Transverse colon (tissue), 4 donors: ENCODE results near the gene KRT23. TPM values are rescaled to one million over a fixed set of nuclear protein-coding genes. Genes with fewer than 3 reads are reported as not detected.
"Not testable (repeated sequence)": the region's sequence is repeated elsewhere in the genome, so short reads cannot be mapped to it uniquely, and the experiment has no call there.

ENCODE experiments used
- DNase-seq: peaks from one replicate; pipeline ENCODE4 v3.0.0-alpha.2; 2019
- H3K27ac ChIP-seq, 4 donors: fragments of 200-600 bp; sonication (generic); 2 replicates each; pipeline ENCODE4 v1.5.1; 2016 to 2018; ENCODE audit warnings: inconsistent platforms in 4 of 4
- H3K27me3 ChIP-seq: fragments of 200-600 bp; sonication (generic); 2 replicates; pipeline ENCODE4 v1.5.1; 2017; ENCODE audit warnings: inconsistent platforms
- H3K36me3 ChIP-seq, 4 donors: fragments of 200-600 bp; sonication (generic); 2 replicates each; pipeline ENCODE4 v1.5.1; 2017 to 2019; ENCODE audit warnings: inconsistent platforms in 4 of 4
- H3K4me1 ChIP-seq, 4 donors: fragments of 200-600 bp; sonication (generic); 2 replicates each; pipeline ENCODE4 v1.5.1; 2017 to 2020; ENCODE audit warnings: inconsistent platforms in 4 of 4
- H3K4me3 ChIP-seq, 4 donors: fragments of 200-600 bp; sonication (generic); 1 replicate in 1 of 4; 2 replicates in 3 of 4; pipeline versions ENCODE4 v1.5.1 to v1.6.1; 2017 to 2019; ENCODE audit warnings: inconsistent platforms in 4 of 4
- H3K9me3 ChIP-seq, 2 donors: fragments of 200-600 bp; sonication (generic); 2 replicates each; pipeline ENCODE4 v1.5.1; 2017 to 2019; ENCODE audit warnings: inconsistent platforms in 2 of 2
- EP300 ChIP-seq: sonication (generic); formaldehyde crosslinking; IDR thresholded peaks from one replicate; pipeline ENCODE4 v1.6.1; 2017; ENCODE audit warnings: antibody characterized with exemption, low read depth
- POLR2A ChIP-seq: fragments of 450-650 bp; IDR thresholded peaks from one replicate; pipeline ENCODE4 v1.6.1; 2016; ENCODE audit warnings: antibody characterized with exemption, mild to moderate bottlenecking, moderate library complexity
- POLR2AphosphoS5 ChIP-seq, 3 donors: sonication (generic); formaldehyde crosslinking; IDR thresholded peaks; one replicate each; pipeline ENCODE4 v1.6.1; 2016; ENCODE audit warnings: antibody characterized with exemption in 3 of 3
- WGBS, 2 donors: methylation state at CpG; one replicate each; pipeline ENCODE4 v1.1.5; 2018; ENCODE audit warnings: low coverage in 1 of 2; 5-methylcytosine and 5-hydroxymethylcytosine counted together
- in situ Hi-C, 4 donors: fragments of 200-750 bp; cut with MboI; loops; one replicate each; pipeline versions ENCODE4 v1.15.0 to v1.15.1; 2017; ENCODE audit warnings: low sequenced_read_pairs in 3 of 4, low pct_ligation_motif_present in 1 of 4, low pct_unique_long_range_greater_than_20kb in 1 of 4
- intact Hi-C: fragments of 100-400 bp; cut with DNase I; formaldehyde crosslinking; loops from one replicate; pipeline ENCODE4 v1.15.1; 2023; ENCODE audit warnings: low total_unique reads
- total RNA-seq, 4 donors: library from RNA; depleted of rRNA; stranded (reverse); fragments of >200 nt; gene quantifications; one replicate each; pipeline ENCODE4 v1.1.0, GENCODE V29; 2016
- TF ChIP-seq, protein P1 (sequence below), 5 experiments: fragments of 200-600 bp in 3 of 5; fragments of 450-650 bp in 2 of 5; sonication (generic) in 3 of 5; IDR thresholded peaks; 1 replicate in 2 of 5; 2 replicates in 3 of 5; pipeline ENCODE4 v1.5.1; 2016 to 2017; ENCODE audit warnings: antibody characterized with exemption in 5 of 5, inconsistent platforms in 3 of 5, mild to moderate bottlenecking in 2 of 5, moderate library complexity in 1 of 5

Gene KRT23
- total RNA-seq, 4 donors from 2014 or later = 1.1 to 2.5 TPM; not detected in 2

DNA sequence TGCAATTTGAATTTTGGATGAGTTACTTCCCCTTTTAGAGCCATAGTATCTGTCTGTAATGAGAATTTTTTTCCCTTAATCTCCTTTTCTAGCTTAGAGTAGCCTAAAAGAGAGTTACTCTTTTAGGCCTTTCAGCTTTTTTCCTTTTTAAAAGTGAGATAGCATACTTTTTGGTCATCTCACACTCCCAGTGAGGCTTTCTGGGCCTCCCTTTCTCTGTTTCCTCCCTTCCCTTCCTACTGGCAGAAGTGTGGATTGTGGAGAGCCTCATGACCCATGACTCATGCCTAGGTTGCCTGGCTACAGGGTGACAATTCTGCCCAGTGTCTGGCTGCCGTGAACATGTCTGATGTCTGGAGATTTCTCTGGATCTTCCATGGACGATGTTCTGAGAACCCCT lies 15.2 kb downstream of the KRT23 start:
- 64% methylated on average over 2 of the region's 2 CpGs; no CpG with 5 or more reads in 1 of the 2 donors for WGBS, 2 donors
- H3K4me1 ChIP-seq = no peaks in the 10 kb centered on the region
- H3K4me3 ChIP-seq = no peak overlapping the region
- no peak overlapping the region for H3K27ac ChIP-seq
- TF ChIP-seq, protein P1, sequence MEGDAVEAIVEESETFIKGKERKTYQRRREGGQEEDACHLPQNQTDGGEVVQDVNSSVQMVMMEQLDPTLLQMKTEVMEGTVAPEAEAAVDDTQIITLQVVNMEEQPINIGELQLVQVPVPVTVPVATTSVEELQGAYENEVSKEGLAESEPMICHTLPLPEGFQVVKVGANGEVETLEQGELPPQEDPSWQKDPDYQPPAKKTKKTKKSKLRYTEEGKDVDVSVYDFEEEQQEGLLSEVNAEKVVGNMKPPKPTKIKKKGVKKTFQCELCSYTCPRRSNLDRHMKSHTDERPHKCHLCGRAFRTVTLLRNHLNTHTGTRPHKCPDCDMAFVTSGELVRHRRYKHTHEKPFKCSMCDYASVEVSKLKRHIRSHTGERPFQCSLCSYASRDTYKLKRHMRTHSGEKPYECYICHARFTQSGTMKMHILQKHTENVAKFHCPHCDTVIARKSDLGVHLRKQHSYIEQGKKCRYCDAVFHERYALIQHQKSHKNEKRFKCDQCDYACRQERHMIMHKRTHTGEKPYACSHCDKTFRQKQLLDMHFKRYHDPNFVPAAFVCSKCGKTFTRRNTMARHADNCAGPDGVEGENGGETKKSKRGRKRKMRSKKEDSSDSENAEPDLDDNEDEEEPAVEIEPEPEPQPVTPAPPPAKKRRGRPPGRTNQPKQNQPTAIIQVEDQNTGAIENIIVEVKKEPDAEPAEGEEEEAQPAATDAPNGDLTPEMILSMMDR (IDR thresholded peaks at IDR 0.05) = no peak
- TF ChIP-seq EP300 = no peak
- intact Hi-C loops = no loop called here
- no peak for DNase-seq
- in situ Hi-C loops = loop anchor here in 2 of 4 donors (25.0 kb wide), 2 partner anchors 615 to 715 kb away; partner anchors contain the start of gene KRT19 (in 1 of the 2)
- H3K27me3 ChIP-seq = peaks cover 16% of the 10 kb centered on the region
- H3K36me3 ChIP-seq = no peaks in the 10 kb centered on the region
- H3K9me3 ChIP-seq = no peaks in the 10 kb centered on the region

DNA sequence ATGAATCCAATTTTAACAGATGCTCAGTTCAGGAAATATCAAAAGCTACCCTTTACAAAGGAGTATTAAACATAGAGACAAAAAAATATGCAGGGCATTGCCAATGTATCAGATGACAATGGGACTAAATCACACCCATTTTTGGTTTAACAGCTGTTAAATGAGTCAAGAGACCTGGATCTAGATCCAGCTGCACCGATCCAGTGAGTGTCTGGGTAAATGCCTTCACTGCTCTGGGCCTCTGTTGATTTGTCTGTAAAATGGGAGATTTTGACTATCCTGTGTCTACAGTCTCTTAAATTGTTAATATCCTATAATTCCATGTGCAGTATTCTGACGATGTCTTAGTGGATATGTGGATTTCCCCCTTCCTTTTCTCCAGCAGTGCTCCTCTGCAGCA lies 16.4 kb downstream of the KRT23 start:
- in situ Hi-C loops = loop anchor here in 2 of 4 donors (25.0 kb wide), 2 partner anchors 616 to 716 kb away; partner anchors contain the start of gene KRT19 (in 1 of the 2)
- H3K4me1 ChIP-seq = no peaks in the 10 kb centered on the region
- WGBS, 2 donors = 70 to 79% methylated on average over 2 of the region's 2 CpGs
- intact Hi-C loops = no loop called here
- no peaks in the 10 kb centered on the region for H3K9me3 ChIP-seq
- H3K36me3 ChIP-seq = no peaks in the 10 kb centered on the region
- TF ChIP-seq POLR2AphosphoS5 (IDR thresholded peaks at IDR 0.05) = no peak
- TF ChIP-seq, protein P1 (IDR thresholded peaks at IDR 0.05) = no peak
- no peak for TF ChIP-seq EP300
- TF ChIP-seq POLR2A = no peak
- H3K27ac ChIP-seq = no peak overlapping the region
- no peak overlapping the region for H3K4me3 ChIP-seq
- peaks cover 12% of the 10 kb centered on the region for H3K27me3 ChIP-seq
- DNase-seq = no peak

DNA sequence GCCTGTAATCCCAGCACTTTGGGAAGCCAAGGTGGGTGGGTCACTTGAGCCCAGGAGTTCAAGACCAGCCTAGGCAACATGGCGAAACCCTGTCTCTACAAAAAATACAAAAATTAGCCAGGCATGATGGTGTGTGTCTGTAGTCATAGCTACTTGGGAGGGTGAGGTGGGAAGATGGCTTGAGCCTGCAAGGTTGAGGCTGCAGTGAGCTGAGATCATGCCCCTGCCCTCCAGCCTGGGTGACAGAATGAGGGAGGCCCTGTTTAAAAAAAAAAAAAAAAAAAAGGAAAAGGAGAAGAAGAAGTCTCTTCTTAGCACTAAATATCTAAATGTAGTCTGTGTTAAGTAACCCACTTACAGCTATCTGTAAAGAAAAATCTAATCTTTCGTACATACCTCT lies 20.3 kb downstream of the KRT23 start:
- H3K4me1 ChIP-seq, H3K27me3 ChIP-seq, H3K27ac ChIP-seq, H3K9me3 ChIP-seq, H3K4me3 ChIP-seq, H3K36me3 ChIP-seq, DNase-seq: not testable (repeated sequence)
- intact Hi-C loops (loop anchor here (10.0 kb wide), 1 partner anchor 718 kb away; no protein-coding TSS in a partner anchor), in situ Hi-C loops (loop anchor here in 3 of 4 donors (10.0 to 25.0 kb wide), 3 partner anchors 408 to 720 kb away; partner anchors contain the start of gene KRT19 (in 1 of the 3))
- 92 to 100% methylated on average over 1 to 2 of the region's 2 CpGs for WGBS, 2 donors

DNA sequence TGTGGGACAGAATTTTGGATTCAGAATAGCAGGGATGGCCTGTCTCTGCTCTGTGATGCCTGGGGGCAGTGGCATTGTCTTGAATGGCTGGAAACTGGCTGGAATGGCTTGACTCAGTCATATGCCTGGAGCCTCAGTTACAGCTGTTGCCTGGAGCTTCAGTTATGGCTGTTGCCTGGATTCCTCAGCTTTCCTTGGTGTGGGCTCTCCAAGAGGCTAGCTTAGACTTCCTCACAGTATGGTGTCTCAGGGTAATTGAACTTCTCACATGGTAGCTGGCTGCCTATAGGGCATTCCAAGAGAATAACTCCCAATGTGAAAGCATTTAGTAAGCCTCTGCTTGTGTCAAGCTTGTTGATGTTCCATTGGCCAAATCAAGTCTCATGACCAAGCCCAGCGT lies 21.1 kb downstream of the KRT23 start:
- H3K4me3 ChIP-seq = no peak overlapping the region
- in situ Hi-C loops (loop anchor here in 3 of 4 donors (10.0 to 25.0 kb wide), 3 partner anchors 408 to 721 kb away; partner anchors contain the start of gene KRT19 (in 1 of the 3)), intact Hi-C loops (loop anchor here (10.0 kb wide), 1 partner anchor 718 kb away; no protein-coding TSS in a partner anchor)
- no peak for TF ChIP-seq EP300
- TF ChIP-seq POLR2A = no peak
- TF ChIP-seq, protein P1 (IDR thresholded peaks at IDR 0.05) = no peak
- TF ChIP-seq POLR2AphosphoS5 (IDR thresholded peaks at IDR 0.05) = no peak
- no peaks in the 10 kb centered on the region for H3K9me3 ChIP-seq
- H3K36me3 ChIP-seq = no peaks in the 10 kb centered on the region
- 97% methylated on average over 1 of the region's 1 CpG; no CpG with 5 or more reads in 1 of the 2 donors for WGBS, 2 donors
- no peak overlapping the region for H3K27ac ChIP-seq
- DNase-seq = no peak
- no peaks in the 10 kb centered on the region for H3K27me3 ChIP-seq
- H3K4me1 ChIP-seq = no peaks in the 10 kb centered on the region
